ENCODE results near the gene ARIH1. TPM values are rescaled to one million over a fixed set of nuclear protein-coding genes. Genes with fewer than 3 reads are reported as not detected.

The ARIH1 gene, protein sequence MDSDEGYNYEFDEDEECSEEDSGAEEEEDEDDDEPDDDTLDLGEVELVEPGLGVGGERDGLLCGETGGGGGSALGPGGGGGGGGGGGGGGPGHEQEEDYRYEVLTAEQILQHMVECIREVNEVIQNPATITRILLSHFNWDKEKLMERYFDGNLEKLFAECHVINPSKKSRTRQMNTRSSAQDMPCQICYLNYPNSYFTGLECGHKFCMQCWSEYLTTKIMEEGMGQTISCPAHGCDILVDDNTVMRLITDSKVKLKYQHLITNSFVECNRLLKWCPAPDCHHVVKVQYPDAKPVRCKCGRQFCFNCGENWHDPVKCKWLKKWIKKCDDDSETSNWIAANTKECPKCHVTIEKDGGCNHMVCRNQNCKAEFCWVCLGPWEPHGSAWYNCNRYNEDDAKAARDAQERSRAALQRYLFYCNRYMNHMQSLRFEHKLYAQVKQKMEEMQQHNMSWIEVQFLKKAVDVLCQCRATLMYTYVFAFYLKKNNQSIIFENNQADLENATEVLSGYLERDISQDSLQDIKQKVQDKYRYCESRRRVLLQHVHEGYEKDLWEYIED
- total RNA-seq: 35.0 and 71.2 TPM in 2 replicates

DNA sequence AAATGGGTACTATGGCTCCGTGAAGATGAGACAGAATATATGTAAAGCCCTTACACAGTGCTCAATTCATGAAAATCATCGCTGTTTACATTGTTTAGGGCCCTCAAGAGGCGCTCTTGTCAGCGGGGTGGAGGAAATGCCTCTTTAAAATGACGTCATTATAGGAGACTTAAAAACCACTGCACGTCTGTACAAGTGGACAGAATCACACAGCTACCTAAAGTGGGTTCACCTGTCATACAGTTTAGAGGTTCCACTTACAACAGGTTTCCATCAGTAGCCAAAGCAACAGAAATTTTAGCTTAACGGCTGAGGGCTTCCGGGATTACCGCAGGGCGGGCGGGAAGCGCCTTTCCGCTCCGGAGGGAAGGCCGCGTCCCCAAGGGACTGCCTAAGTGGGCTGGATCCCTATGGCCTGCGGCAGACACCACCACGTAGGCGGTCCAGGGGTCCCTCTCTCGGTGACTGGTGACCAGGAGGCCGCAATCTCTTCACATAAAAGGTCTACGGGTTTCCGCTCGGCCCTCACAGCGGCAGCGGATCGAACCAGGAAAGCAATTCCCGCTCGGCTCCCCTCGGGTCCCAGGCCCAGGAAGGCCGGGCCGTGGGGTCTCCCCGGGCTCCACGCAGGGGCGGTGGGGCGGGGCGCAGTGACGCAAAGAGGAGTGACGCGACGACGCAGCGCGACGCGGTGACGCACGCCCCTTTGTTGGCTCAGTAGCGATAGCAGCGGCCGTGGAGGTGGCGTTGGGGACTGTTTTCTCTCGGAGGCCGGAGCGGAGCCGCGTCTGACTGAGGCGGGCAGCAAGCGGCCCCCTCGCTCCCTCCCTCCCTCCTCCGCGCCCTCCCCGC lies at the start of gene ARIH1:
TSS of gene ARIH1 (plus strand) at position 717 of the 852 bp plus-strand sequence. CDS start 310 bp downstream, outside the sequence.

Other genes starting within 250 kb of the ARIH1 start
- 1,235 and 2,310 TPM in 2 replicates for gene PKM, start 243.1 kb upstream of the ARIH1 start, total RNA-seq
- 12.3 and 18.1 TPM in 2 replicates for gene PARP6, start 201.8 kb upstream of the ARIH1 start, total RNA-seq
- gene CELF6, start 154.2 kb upstream of the ARIH1 start, total RNA-seq: 0.26 and 0.47 TPM in 2 replicates
- 74.7 and 92.7 TPM in 2 replicates for gene HEXA, start 98.3 kb upstream of the ARIH1 start, total RNA-seq
- gene TMEM202, start 76.0 kb upstream of the ARIH1 start, total RNA-seq: not detected in 2 replicates
- under 0.01 TPM in 1 of 2 replicates, not detected in the other for gene GOLGA6B, start 180.4 kb downstream of the ARIH1 start, total RNA-seq
- gene HIGD2B, start 211.9 kb downstream of the ARIH1 start, total RNA-seq: under 0.01 TPM in 1 of 2 replicates, not detected in the other
- gene BBS4, start 211.9 kb downstream of the ARIH1 start, total RNA-seq: 17.1 and 24.3 TPM in 2 replicates